GM21390 (cell line): ENCODE results near the gene OTUB2.

Source experiments
- ATAC-seq: cut with Tn5 transposase; IDR thresholded peaks from one replicate; pipeline ENCODE4 v1.9.1; 2021; ENCODE audit not compliant: unreplicated experiment

The OTUB2 gene

DNA sequence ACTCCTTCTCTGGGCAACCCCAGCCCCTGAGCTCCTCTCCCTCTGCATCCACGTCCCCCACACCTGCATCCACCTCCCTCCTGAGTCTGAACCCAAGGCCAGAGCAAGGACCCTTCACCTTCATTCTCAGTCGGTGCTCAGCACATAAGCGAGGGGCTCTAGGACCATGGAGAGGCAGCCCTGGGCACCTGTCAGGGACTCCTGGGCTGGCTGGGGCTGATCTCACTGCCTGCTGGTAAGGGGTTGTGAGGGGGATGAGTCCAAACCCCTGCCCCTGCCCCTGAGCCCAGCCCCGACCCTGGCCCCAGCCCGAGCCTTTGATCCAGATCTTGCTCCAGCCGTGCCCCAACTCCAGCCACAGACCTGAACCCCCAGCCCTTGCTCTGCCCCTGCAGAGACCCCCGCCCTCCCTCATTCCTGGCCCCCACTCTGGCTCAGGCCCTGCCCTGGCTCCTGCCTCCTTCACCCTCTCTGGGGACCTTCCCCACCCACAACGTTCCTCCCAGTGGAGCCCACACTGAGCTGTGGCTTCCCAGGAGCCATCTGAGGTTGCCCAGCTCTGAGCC is 29.9 kb upstream of the OTUB2 start:
- ATAC-seq: no peak

DNA sequence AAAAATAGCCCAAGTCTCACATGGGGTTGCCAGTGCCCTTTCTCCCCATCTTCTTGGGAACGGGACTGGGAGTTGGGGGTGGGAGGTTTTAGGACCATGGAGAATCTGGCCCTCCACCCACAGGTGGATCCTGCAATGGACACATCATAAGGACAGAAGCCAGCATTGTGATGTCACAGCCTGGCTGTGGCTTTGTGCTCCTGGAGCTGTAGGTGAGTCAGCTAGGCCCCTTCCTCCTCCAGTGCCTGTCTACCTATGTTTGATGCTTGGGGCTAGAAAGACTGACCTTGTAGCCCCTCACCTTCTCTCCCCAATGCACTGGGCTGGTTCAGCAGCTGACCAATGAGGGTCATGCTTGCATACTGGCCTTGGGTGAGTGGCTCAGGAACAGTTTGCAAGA is 29.1 kb upstream of the OTUB2 start, which contains the start of gene CCDC197:
Gene CCDC197 (plus strand): TSS at position 220 of the 400 bp plus-strand sequence. CDS start 831 bp downstream, outside the sequence.
- ATAC-seq: no peak

DNA sequence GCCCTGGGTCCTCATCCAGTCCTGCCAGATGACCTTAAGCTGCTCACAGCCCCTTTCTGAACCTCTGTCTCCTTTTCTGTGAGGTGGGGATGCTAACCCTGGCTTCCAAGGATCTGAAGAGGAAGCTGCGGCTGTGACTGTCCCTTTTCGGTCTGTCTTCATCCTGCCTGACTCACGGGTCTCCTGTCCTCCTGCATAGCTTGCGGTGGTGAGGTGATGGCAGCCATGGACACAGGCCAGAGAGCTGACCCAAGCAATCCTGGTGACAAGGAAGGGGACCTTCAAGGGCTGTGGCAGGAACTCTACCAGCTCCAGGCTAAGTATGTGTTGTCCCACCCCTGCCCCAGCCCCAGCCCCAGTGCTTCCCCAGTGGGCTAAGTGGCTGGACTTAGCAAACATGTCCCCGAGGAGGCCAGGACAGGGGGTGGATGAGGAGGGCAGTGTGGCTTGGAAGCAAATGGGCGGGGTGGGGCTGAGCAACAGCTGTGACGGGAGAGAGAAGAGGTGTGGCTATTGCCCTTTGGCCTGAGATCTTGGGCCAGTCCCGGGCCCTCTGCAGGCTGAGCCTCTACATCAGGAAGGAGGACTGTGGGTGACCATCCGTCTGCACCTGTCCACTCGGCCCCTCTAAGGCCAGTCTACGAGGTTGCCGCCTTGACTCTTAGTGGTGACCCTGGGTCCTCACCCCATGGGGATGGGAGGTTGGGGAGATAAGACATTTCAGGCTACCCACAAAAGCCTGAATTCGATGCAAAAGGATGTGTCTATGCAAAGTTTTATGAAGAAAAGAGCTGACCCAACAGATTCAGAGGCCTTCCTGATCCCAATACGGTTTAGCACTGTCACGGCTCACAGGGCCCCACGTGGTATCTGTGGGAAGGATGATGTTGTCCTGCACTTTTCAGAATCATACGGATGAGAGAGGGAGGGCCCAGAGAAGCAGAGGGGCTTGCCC is 27.9 kb upstream of the OTUB2 start:
- ATAC-seq: no peak

DNA sequence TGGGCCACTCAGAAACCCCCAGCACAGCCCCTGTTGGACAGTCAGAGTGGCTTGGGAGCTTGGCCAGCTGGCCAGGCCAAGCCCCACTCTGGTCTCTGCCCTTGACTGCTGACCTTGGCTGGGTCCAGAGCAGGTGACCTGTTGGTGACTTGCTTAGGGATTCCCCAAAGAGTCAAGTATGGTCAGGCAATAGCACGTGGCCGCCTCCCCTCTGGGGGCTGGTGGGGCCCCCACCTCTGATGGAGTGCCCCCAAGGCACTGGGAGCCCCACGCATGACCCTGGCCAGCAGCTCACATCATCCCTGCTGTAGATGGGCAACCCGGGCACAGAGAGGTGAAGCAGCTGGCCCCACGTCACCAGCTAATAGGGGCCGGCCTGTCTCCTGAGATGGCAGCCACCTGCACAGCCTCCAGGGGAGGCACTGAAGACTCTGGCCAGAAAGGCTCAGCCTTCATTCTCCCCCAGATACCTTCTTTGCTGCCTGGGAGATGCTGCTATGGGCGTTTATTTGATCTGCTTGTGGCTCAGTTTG is 27.2 kb upstream of the OTUB2 start:
- ATAC-seq: no peak

DNA sequence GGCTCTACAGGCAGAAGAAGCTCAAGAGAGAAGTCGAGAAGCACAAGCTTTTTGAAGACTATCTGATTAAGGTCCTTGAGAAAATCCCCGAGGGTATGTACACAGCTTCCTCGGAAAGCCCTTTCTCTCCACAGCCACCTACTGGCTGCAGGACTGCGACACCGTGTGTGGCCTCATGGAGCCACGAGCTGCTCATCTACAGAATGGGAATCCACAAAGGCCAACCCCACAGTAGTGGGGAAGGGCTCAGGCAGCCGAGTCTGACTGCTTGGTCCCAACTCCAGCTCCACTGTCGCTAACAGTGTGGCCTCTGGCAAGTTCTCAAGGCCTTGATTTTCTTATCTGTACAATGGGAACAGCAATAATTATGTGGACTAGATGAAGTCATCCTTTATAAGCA is 26.6 kb upstream of the OTUB2 start:
- no peak for ATAC-seq

DNA sequence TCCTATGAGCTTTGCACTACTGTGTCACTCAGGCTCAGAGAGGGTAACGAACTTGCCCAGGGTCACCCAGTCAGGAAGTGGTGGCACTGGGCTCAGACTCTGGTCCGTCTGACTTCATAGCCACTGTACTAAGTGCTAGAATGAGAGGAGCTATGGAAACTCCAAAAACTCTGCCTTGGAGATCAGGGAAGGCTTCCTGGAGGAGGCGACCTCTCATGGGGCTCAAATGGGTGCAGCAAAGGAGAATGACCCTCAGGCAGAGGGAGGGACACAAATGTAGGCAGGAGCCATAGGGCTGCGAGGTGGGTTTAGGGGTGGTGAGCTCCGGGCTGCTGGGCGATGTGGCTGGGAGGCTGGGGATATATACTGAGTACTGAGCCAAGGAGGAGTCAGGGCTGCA is 25.9 kb upstream of the OTUB2 start:
- ATAC-seq: no peak

DNA sequence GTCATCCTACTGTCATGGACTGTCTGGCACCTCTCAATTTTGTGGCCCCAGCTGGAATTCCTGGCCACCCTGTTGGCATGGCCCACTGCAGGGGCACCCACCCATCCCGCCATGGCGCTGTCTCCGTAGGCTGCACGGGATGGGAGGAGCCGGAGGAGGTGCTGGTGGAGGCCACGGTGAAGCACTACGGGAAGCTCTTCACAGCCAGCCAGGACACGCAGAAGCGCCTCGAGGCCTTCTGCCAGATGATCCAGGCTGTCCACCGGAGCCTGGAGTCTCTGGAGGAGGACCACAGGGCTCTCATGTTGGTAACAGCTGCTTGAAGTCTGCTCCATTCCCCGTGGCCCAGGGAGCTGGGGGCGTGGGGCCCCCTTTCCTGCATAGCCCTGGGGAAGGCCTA is 25.1 kb upstream of the OTUB2 start:
- ATAC-seq: no peak

DNA sequence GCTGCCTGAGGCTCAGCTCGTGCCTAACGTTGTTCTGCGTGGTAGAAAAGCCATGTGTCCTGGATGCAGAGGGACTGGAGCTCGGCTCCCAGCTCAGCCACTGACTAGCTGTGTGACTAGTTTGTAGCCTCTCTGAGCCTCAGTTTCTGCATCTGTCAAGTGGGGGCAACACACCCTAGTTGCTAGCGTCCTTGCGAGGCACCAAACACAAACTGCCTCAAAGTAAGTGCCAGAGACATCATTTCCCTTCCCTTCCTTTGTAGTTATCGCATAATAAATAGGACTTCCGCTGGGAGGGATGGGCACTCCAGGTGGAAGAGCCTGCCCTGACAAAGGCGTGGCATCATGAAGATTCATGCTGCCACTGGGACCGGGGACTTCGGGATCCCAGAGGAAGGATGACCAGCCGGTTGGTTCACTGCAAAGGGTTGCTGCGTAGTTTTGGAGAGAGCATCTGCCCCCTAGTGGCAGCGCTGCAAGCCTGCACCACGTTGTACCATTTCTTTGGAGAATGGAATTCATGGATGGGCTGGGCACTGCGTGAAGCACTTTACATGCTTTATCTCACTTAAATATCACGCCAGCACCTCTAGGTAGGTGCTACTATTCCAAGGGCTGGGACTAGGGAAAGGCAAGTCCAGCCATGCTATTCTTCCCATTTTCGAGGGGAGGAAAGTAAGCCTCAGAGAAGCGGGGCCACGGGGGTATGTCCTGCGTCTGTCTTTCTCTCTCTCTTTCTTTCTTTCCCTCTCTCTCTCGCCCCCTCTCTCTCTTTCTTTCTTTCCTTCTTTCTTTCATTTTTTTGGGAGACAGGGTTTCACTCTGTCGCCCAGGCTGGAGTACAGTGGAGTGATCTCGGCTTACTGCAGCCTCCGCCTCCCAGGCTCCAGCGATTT is 24.4 kb upstream of the OTUB2 start:
- peak; percentile 74 for ATAC-seq

DNA sequence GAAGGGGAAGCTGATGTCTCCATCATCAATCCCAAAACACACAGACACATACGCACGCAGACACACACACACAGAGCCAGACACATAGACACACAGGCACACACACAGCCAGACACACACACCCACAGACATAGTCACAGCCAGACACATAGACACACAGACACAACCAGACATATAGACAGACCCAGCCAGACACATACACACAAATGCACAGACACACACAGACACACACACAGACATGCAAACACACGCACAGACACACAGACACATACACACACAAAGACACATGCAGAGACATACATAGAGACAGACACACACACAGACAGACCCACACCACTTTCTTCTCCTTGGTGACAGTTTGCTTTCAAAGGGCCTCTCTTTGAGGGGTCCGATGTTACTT is 22.7 kb upstream of the OTUB2 start:
- no peak for ATAC-seq

DNA sequence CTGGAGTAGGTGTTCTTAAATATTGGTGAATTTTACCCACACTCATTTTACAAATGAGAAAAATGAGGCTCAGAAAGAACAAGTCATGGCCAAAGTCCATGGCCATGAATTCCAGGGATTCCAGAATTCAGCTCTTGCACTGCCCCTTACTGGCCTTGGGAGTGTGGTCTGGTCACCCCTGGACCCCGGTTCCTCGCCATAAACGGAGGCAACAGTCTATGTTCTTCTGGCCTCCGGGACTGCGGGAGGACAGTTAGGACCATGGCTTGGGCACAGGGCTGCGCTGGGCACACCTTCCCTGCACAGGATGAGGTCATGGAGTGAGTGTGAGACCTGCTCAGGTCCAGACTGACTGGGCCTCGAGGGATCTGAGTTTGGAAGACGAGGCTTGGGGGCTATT is 22.1 kb upstream of the OTUB2 start:
- no peak for ATAC-seq

DNA sequence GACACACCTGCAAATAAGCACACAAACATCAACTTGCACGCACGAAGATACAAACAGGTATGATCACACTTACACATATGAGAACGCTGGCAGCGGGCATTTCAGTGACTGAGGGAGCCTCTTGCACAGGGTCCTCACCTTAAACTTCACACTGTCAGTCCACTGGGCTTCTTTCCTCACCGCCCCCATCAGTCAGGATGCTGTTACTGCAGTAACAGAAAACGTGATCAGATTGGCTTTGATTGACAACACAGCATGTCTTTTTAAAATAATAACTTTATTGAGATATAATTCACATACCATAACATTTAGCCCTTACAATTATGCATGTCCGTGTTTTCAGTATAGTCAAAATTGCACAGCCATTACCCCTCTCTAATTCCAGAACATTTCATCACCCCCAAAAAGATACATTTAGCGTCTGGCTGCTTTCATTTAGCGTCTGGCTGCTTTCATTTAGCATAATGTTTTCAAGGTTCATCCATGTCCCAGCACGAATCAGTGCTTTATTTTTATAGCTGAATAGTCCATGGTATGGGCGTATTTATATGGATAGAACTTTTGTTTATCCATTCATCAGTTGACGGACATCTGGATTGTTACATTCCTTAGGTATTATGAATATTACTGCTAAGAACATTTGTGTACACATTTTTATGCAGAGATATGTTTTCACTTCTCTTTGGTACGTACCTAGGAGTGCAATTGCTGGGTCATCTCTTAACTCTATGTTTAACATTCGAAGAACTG is 20.6 kb upstream of the OTUB2 start:
- no peak for ATAC-seq

DNA sequence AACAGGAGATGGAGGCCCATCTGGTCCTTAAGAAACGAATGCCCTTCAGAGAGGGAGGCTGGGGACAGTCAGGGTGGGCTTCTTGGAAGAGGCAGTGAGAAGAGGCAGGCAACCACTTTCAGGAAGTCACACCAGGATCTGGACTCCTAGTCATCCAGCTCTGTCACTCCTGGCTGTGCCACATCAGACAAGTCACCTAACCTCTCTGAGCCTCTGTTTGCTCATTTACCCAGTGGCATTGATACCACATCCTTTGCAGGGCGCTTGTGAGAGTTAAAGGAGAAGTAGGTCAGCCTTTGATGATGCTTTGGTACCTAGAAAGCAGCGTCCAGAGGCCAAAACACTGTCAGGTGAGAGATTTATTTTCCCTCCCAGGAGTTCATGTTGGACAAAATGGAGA is 17.9 kb upstream of the OTUB2 start:
- ATAC-seq: no peak

DNA sequence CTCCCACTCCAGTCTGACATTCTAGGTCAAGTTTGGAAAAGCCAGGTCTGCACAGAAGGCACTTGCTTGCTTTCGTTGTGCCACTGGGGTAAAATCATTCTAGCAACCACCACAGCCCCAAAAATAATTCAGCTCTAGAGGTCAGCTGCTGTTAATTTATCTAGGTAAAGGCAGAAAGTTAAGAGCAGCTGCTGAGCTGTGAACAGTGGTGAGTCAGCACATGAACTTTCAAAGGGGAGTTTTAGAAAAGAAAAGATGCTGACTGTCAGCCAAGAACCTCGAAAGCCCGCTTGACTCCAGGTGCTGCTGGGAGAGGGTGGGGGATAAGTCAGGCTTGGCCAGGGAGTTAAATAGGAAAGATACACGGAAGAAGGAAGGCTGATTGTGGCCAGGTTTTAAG is 16.4 kb upstream of the OTUB2 start:
- ATAC-seq: no peak

DNA sequence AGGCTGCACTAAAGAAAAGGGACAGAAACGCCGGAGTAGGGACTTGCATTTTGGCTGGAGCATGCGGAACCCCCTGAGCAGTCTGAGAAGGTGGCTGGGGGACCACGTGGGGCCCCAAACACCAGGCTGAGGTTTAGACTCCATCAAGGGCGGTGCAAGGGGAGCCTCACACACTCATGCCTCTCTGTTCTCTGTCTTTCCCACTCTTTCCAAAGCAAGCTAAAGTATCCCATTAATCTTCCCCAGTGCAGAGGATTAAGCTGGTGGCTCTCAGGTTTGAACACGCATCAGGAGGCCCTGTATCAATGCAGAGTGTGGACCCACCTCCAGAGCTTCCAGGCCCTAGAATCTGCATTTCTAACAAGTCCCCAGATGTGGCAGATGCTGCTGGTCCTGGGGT is 15.5 kb upstream of the OTUB2 start:
- ATAC-seq: no peak

DNA sequence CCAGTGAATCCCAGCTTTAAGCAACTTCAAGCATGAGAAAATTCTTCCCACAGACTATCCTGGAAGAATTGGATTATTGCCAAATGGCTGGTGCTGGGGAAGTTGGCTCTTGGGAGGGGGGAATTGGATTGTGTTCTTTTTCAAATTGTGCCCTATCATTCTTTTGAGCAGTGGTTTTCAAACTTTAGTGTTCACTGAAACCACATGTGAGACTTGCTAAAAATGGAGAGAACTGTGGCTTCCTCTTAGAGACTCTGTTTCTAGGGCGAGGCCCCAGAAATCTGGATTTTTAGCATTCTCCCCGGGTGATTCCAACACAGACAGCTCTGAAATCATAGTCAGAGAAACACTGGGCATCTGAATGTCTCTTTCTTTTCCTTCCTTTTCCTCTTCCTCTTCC is 14.3 kb upstream of the OTUB2 start:
- ATAC-seq: peak; percentile 55

DNA sequence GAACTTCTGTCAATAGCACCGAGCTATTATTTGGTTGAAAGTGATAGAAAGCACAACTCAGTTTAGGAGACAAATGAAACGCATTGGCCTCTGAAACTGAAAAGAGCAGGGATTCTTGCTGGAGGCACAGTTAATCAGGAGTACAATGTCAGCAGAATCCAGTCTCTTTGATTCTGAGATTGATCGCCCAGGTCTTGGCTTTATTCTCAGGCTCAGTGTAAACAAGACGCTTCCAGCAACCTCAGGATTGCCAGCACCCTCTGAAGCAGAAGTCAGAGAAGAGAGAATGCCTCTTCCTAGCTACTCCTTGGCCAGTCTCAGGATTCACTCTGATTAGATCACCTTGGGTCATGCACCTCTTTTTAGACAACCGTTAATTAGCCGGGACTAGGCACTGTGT is 11.8 kb upstream of the OTUB2 start:
- ATAC-seq: no peak

DNA sequence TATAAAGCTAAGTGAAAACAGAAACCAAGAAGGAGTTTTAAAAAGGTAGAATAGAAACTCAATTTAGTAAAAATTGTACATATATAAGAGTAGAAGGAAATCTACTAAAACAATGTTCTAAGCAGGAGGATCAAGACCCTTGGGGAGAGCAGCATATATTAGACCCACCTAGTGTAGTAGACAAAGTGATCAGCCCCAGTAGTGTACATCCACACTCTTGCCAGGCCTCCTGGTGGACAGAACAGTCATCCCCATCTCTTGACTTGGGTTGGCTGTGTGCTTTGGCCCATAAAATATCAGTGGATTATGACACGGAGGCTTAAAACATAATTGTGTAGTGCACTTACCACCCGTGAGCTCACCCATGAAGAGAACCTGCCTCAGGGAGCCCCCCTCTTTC is 10.9 kb upstream of the OTUB2 start:
- ATAC-seq: no peak

DNA sequence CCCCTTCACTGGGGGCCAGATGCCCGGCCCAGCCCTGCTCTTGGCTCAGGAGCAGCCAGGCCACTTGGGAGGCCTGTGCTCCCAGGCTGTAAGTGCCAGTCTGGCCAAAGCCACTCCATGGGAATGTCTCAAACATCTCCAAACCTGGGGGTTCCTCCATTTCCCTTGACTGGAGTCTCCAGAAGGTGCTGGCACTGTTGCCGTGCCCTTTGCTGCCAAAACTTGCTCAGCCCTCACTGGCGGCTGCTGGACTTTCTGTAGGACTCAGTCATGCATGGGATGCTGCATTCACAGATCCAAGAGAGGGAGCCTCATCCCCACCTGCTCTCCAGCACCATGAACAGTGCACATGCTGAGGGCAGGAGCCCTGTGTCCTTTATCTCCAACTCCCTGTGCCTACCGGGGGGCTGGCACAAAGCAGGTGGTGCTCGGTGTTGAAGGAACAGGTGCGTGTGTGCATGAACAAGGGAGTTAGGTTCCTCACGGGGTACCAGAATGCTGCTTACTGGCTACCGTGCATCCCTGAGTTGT is 9.6 kb upstream of the OTUB2 start:
- ATAC-seq: no peak

DNA sequence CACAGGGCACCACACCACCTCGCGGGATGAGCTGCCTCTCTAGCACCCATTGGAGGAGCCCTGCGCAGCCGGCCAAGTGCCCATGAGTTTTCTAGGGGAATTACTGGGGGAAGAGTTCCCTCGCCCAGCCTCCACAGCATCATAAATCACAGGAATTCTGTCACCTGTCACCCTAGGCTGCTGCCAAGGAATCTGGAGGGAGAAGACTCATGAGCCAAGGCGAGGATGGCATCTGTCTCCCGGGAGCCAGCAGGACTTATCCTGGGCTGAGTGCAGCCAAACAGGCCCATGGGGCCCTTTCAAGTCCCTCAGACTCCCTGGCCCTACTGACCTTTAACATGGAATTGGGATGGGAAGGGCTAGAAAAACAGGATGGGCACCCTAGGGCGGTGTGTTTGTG is 7.8 kb upstream of the OTUB2 start:
- no peak for ATAC-seq

DNA sequence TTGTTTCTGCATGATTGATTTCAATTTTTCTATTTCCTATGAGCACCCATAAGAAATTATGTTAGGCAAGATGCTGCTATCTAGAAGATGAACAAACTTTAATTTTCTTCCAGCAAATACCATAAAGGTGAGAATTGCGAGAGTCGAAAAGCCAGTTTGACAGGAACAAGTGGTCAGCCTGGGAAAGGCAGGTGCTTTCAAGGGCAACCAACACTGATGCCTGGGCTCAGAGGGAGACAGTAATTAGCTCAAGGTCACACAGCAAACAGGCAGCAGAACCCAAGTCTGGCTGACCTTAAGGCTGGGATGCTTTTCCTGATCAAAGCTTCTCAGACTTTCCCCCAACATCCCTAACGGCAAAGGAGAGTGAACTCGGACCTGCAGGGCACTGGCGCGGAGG is 6.8 kb upstream of the OTUB2 start:
- no peak for ATAC-seq
